K562 (cell line): Measurements from ENCODE around the gene USP49. TPM values are rescaled to one million over a fixed set of nuclear protein-coding genes. Genes with fewer than 3 reads are reported as not detected.
A peak's percentile ranks its signal among the peaks of the same experiment; 100 is the strongest.

ENCODE experiments used
- ATF1 ChIP-seq, 2 experiments: fragments of 450-650 bp in 1 of 2; IDR thresholded peaks; 2 replicates each; pipeline ENCODE4 v1.6.1; 2016; ENCODE audit warnings: missing compliant biosample characterization in 1 of 2, missing genetic modification characterization in 1 of 2
- CHD2 ChIP-seq: IDR thresholded peaks from 2 replicates; pipeline ENCODE4 v1.6.1; 2011; ENCODE audit warnings: low read depth, low read length
- GABPB2 ChIP-seq: fragments of 250-450 bp; sonication (Bioruptor Pico); conservative IDR thresholded peaks from 2 replicates; pipeline ENCODE4 v1.5.1; 2021; ENCODE audit warnings: mild to moderate bottlenecking
- GMEB1 ChIP-seq: fragments of 250-450 bp; sonication (Bioruptor Pico); IDR thresholded peaks from 2 replicates; pipeline ENCODE4 v1.4.0; 2020; ENCODE audit warnings: mild to moderate bottlenecking
- HINFP ChIP-seq: fragments of 450-650 bp; conservative IDR thresholded peaks from 2 replicates; pipeline ENCODE4 v1.6.1; 2016; ENCODE audit warnings: missing genetic modification characterization, low read depth, mild to moderate bottlenecking, control low read depth, missing compliant biosample characterization
- MBD1 ChIP-seq: fragments of 250-450 bp; sonication (Bioruptor Pico); IDR thresholded peaks from 2 replicates; pipeline ENCODE4 v1.8.0; 2022; ENCODE audit warnings: inconsistent platforms
- POLR2B ChIP-seq: fragments of 450-650 bp; IDR thresholded peaks from 2 replicates; pipeline ENCODE4 v1.6.1; 2018; ENCODE audit warnings: low read depth; ENCODE audit not compliant: partially characterized antibody
- PRMT5 ChIP-seq: sonication (generic); formaldehyde crosslinking; IDR thresholded peaks from 2 replicates; pipeline ENCODE4 v1.5.0; 2020; ENCODE audit warnings: missing genetic modification reagents
- RBM15 ChIP-seq: fragments of 200-400 bp; formaldehyde crosslinking; IDR thresholded peaks from 2 replicates; pipeline ENCODE4 v1.6.1; 2018; ENCODE audit warnings: mild to moderate bottlenecking, low read length, moderate library complexity; ENCODE audit not compliant: insufficient read depth
- TEAD1 ChIP-seq, 2 experiments: fragments of 450-650 bp in 1 of 2; sonication (generic) in 1 of 2; formaldehyde crosslinking; IDR thresholded peaks; 2 replicates each; pipeline versions ENCODE4 v1.4.0 to v1.8.0; 2020 to 2022; ENCODE audit warnings: mild to moderate bottlenecking in 2 of 2, missing genetic modification reagents in 1 of 2
- THRAP3 ChIP-seq: fragments of 450-650 bp; IDR thresholded peaks from 2 replicates; pipeline ENCODE4 v1.6.1; 2016; ENCODE audit warnings: mild to moderate bottlenecking, inconsistent platforms, borderline replicate concordance
- U2AF1 ChIP-seq: fragments of 200-400 bp; formaldehyde crosslinking; optimal IDR thresholded peaks from 2 replicates; pipeline ENCODE3; 2017; ENCODE audit warnings: mild to moderate bottlenecking, low read depth, low read length, moderate library complexity
- USF2 ChIP-seq: sonication (generic); formaldehyde crosslinking; IDR thresholded peaks from 2 replicates; pipeline ENCODE4 v1.5.0; 2020; ENCODE audit warnings: missing genetic modification reagents
- VEZF1 ChIP-seq: fragments of 200-800 bp; sonication (Bioruptor generic); IDR thresholded peaks from 2 replicates; pipeline ENCODE4 v1.6.1; 2017; ENCODE audit warnings: missing genetic modification characterization, missing compliant biosample characterization
- XRCC5 ChIP-seq: fragments of 200-400 bp; formaldehyde crosslinking; IDR thresholded peaks from 2 replicates; pipeline ENCODE4 v1.6.1; 2017; ENCODE audit warnings: low read depth, mild to moderate bottlenecking, low read length
- ZBTB12 ChIP-seq: fragments of 250-450 bp; sonication (Bioruptor Pico); IDR thresholded peaks from 2 replicates; pipeline ENCODE4 v1.4.0; 2020
- ZFP30 ChIP-seq: fragments of 250-450 bp; sonication (Bioruptor Pico); IDR thresholded peaks from 2 replicates; pipeline ENCODE4 v1.8.0; 2022; ENCODE audit warnings: moderate library complexity, mild to moderate bottlenecking, inconsistent platforms, borderline replicate concordance
- ZNF23 ChIP-seq: fragments of 250-450 bp; sonication (Bioruptor Pico); IDR thresholded peaks from 2 replicates; pipeline ENCODE4 v1.4.0; 2020; ENCODE audit warnings: mild to moderate bottlenecking
- ZNF263 ChIP-seq: sonication (generic); formaldehyde crosslinking; IDR thresholded peaks from 2 replicates; pipeline ENCODE4 v1.8.0; 2022; ENCODE audit warnings: mild to moderate bottlenecking, missing genetic modification reagents, borderline replicate concordance
- polyA plus RNA-seq, 8 experiments: library from polyadenylated mRNA; depleted of rRNA in 4 of 8; stranded (reverse) in 5 of 8; unstranded in 3 of 8; fragments of >200 nt; fragmentation: Nextera tagmentation in 2 of 8; fragmentation: Illumina TruSeq in 1 of 8; extraction: Ambion mirVana in 2 of 8; extraction: Trizol in 1 of 8; gene quantifications; 2 replicates each; pipeline versions ENCODE4 v1.2.1 to v1.2.3, GENCODE V29; 2011 to 2014; ENCODE audit warnings: inconsistent platforms in 1 of 8, missing spikeins in 1 of 8
- total RNA-seq, 7 experiments: library from RNA; depleted of rRNA in 6 of 7; stranded (reverse); fragments of >200 nt in 6 of 7; fragmentation: Illumina TruSeq in 2 of 7; extraction: Trizol in 2 of 7; gene quantifications; 2 replicates each; pipeline versions ENCODE4 v1.2.1 to v1.2.3, GENCODE V29; 2011 to 2021; ENCODE audit warnings: low replicate concordance in 1 of 7

The USP49 gene
- total and polyA plus RNA-seq, 9 of the 15 experiments (the other 6 are each of a cell fraction or from before 2014, with no cell fraction given), result 1.0 to 9.9 (median 6.5) TPM

- TF ChIP-seq ZFP30 (CRISPR knock-in tag) (no peak), PRMT5 (CRISPR knock-in tag) (no peak), XRCC5 (0 out of 2 replicates have a peak, but pooled peaks have one; percentile 37), USF2 (CRISPR knock-in tag) (no peak), ATF1 (CRISPR knock-in tag; IDR thresholded peaks at IDR 0.05) (no peak), ATF1 (tag; IDR thresholded peaks at IDR 0.05) (no peak), ZNF23 (CRISPR knock-in tag) (no peak), THRAP3 (no peak), U2AF1 (no peak), ZBTB12 (CRISPR knock-in tag) (no peak), VEZF1 (peak; percentile 95), MBD1 (CRISPR knock-in tag) (no peak), POLR2B (no peak), GMEB1 (CRISPR knock-in tag) (no peak), TEAD1 (CRISPR knock-in tag; IDR thresholded peaks at IDR 0.05) (0 out of 4 replicates have a peak, but pooled peaks of 1 of the 2 experiments have one; percentile 21), HINFP (no peak), CHD2 (no peak), ZNF263 (CRISPR knock-in tag) (0 out of 2 replicates have a peak, but pooled peaks have one; percentile 8), GABPB2 (CRISPR knock-in tag) (no peak), RBM15 (no peak)
Measured at GRCh38 chr6:41939176-41939847, 44.1 kb upstream of the USP49 start (continued).
